WTC11 (cell line): ENCODE data around the gene DNAH8. TPM values are rescaled to one million over a fixed set of nuclear protein-coding genes. Genes with fewer than 3 reads are reported as not detected.

Source experiments
- ATAC-seq: fragments of 200-7000 bp; cut with Tn5 transposase; 2 replicates; pipeline ENCODE4 v1.10.0; 2021; ENCODE audit warnings: mild to moderate bottlenecking, moderate library complexity
- CTCF ChIA-PET: fragments of 300-600 bp; sonication (Branson Sonifier 250); formaldehyde crosslinking; loops from one replicate; lab custom pipeline; 2021; ENCODE audit warnings: antibody characterized with exemption; lab: Charles Lee
- POLR2A ChIA-PET: fragments of 350-600 bp; sonication (Branson Sonifier 250); formaldehyde crosslinking; loops from one replicate; lab custom pipeline; 2021; ENCODE audit warnings: antibody characterized with exemption; lab: Charles Lee
- DNase-seq: peaks from one replicate; pipeline ENCODE4 v3.0.0; 2021; ENCODE audit warnings: low spot score
- H3K27ac Mint-ChIP-seq: 2 replicates; pipeline ENCODE4 v1.8.0; 2021; ENCODE audit warnings: mixed read lengths
- H3K27me3 Mint-ChIP-seq: 2 replicates; pipeline ENCODE4 v1.8.0; 2021; ENCODE audit warnings: low read depth, mild to moderate bottlenecking, moderate library complexity, mixed read lengths
- H3K36me3 Mint-ChIP-seq: 2 replicates; pipeline ENCODE4 v1.8.0; 2021; ENCODE audit warnings: mixed read lengths
- H3K4me1 Mint-ChIP-seq: 2 replicates; pipeline ENCODE4 v1.8.0; 2022; ENCODE audit warnings: mixed read lengths
- H3K4me3 Mint-ChIP-seq: 2 replicates; pipeline ENCODE4 v1.8.0; 2021; ENCODE audit warnings: mild to moderate bottlenecking, moderate library complexity, mixed read lengths
- H3K9me3 Mint-ChIP-seq: 2 replicates; pipeline ENCODE4 v1.8.0; 2021; ENCODE audit warnings: mixed read lengths
- ELF4 ChIP-seq: sonication (generic); formaldehyde crosslinking; IDR thresholded peaks from 2 replicates; pipeline ENCODE4 v1.8.1; 2022; ENCODE audit warnings: low read depth, mild to moderate bottlenecking, moderate library complexity, missing genetic modification reagents
- ESRRA ChIP-seq: sonication (generic); formaldehyde crosslinking; IDR thresholded peaks from 2 replicates; pipeline ENCODE4 v1.8.1; 2022; ENCODE audit warnings: mild to moderate bottlenecking, missing genetic modification reagents, borderline replicate concordance
- FOXJ3 ChIP-seq: sonication (generic); formaldehyde crosslinking; IDR thresholded peaks from 2 replicates; pipeline ENCODE4 v1.9.0; 2021; ENCODE audit warnings: missing genetic modification reagents, mild to moderate bottlenecking, borderline replicate concordance
- FOXK1 ChIP-seq: sonication (generic); formaldehyde crosslinking; IDR thresholded peaks from 2 replicates; pipeline ENCODE4 v1.8.0; 2022; ENCODE audit warnings: mild to moderate bottlenecking, moderate library complexity, missing genetic modification reagents
- GRHL2 ChIP-seq: fragments of 250-450 bp; sonication (Bioruptor Pico); IDR thresholded peaks from 2 replicates; pipeline ENCODE4 v1.8.0; 2022; ENCODE audit warnings: mild to moderate bottlenecking, moderate library complexity; ENCODE audit not compliant: insufficient replicate concordance, severe bottlenecking
- GTF2I ChIP-seq: fragments of 250-450 bp; sonication (Bioruptor Pico); conservative IDR thresholded peaks from 2 replicates; pipeline ENCODE4 v1.4.0; 2021; ENCODE audit warnings: mild to moderate bottlenecking
- IRF2 ChIP-seq: sonication (generic); formaldehyde crosslinking; IDR thresholded peaks from 2 replicates; pipeline ENCODE4 v1.8.0; 2022; ENCODE audit warnings: low read depth, missing genetic modification reagents, borderline replicate concordance
- JAZF1 ChIP-seq: fragments of 250-450 bp; sonication (Bioruptor Pico); IDR thresholded peaks from 2 replicates; pipeline ENCODE4 v1.9.0; 2021; ENCODE audit warnings: moderate library complexity, mild to moderate bottlenecking, inconsistent platforms
- JUN ChIP-seq: sonication (generic); formaldehyde crosslinking; IDR thresholded peaks from 2 replicates; pipeline ENCODE4 v1.8.0; 2023; ENCODE audit warnings: mild to moderate bottlenecking, missing genetic modification reagents
- KAT7 ChIP-seq: sonication (generic); formaldehyde crosslinking; IDR thresholded peaks from 2 replicates; pipeline ENCODE4 v1.8.1; 2023; ENCODE audit warnings: missing genetic modification reagents, mild to moderate bottlenecking, borderline replicate concordance
- MYBL2 ChIP-seq: sonication (generic); formaldehyde crosslinking; IDR thresholded peaks from 2 replicates; pipeline ENCODE4 v1.8.1; 2023; ENCODE audit warnings: mild to moderate bottlenecking, moderate library complexity, missing genetic modification reagents
- NFYB ChIP-seq: sonication (generic); formaldehyde crosslinking; conservative IDR thresholded peaks from 2 replicates; pipeline ENCODE4 v1.8.0; 2022; ENCODE audit warnings: low read depth, missing genetic modification reagents
- NR1H2 ChIP-seq: sonication (generic); formaldehyde crosslinking; IDR thresholded peaks from 2 replicates; pipeline ENCODE4 v1.9.0; 2021; ENCODE audit warnings: mild to moderate bottlenecking, moderate library complexity, missing genetic modification reagents
- NR2C2 ChIP-seq: sonication (generic); formaldehyde crosslinking; IDR thresholded peaks from 2 replicates; pipeline ENCODE4 v1.8.0; 2022; ENCODE audit warnings: mild to moderate bottlenecking, missing genetic modification reagents
- RORB ChIP-seq: fragments of 250-450 bp; sonication (Bioruptor Pico); IDR thresholded peaks from 2 replicates; pipeline ENCODE4 v1.9.0; 2021; ENCODE audit warnings: mild to moderate bottlenecking
- TP53 ChIP-seq: sonication (generic); formaldehyde crosslinking; IDR thresholded peaks from 2 replicates; pipeline ENCODE4 v1.8.1; 2023; ENCODE audit warnings: mild to moderate bottlenecking, missing genetic modification reagents
- ZNF121 ChIP-seq: sonication (generic); formaldehyde crosslinking; IDR thresholded peaks from 2 replicates; pipeline ENCODE4 v1.8.0; 2023; ENCODE audit warnings: missing genetic modification reagents
- ZNF232 ChIP-seq: sonication (generic); formaldehyde crosslinking; IDR thresholded peaks from 2 replicates; pipeline ENCODE4 v1.8.0; 2022; ENCODE audit warnings: mild to moderate bottlenecking, missing genetic modification reagents
- ZNF396 ChIP-seq: fragments of 250-450 bp; sonication (Bioruptor Pico); IDR thresholded peaks from 2 replicates; pipeline ENCODE4 v1.8.0; 2021; ENCODE audit warnings: mild to moderate bottlenecking, moderate library complexity, borderline replicate concordance
- total RNA-seq: library from RNA; stranded (reverse); gene quantifications from 3 replicates; pipeline ENCODE4 v1.2.3, GENCODE V29; 2021
- TF ChIP-seq, protein P1 (sequence below): sonication (generic); formaldehyde crosslinking; IDR thresholded peaks from 2 replicates; pipeline ENCODE4 v1.8.0; 2023; ENCODE audit warnings: missing genetic modification reagents
- TF ChIP-seq, protein P2 (sequence below): sonication (generic); formaldehyde crosslinking; IDR thresholded peaks from 2 replicates; pipeline ENCODE4 v1.8.1; 2023; ENCODE audit warnings: mild to moderate bottlenecking, moderate library complexity, missing genetic modification reagents
- TF ChIP-seq, protein P3 (sequence below): sonication (generic); formaldehyde crosslinking; IDR thresholded peaks from 2 replicates; pipeline ENCODE4 v1.8.0; 2022; ENCODE audit warnings: mild to moderate bottlenecking, missing genetic modification reagents
- TF ChIP-seq, protein P4 (sequence below): sonication (generic); formaldehyde crosslinking; IDR thresholded peaks from 2 replicates; pipeline ENCODE4 v1.8.0; 2022; ENCODE audit warnings: mild to moderate bottlenecking, missing genetic modification reagents
- TF ChIP-seq, protein P5 (sequence below): sonication (generic); formaldehyde crosslinking; IDR thresholded peaks from 2 replicates; pipeline ENCODE4 v1.8.1; 2023; ENCODE audit warnings: mild to moderate bottlenecking, missing genetic modification reagents

DNAH8 gene
- total RNA-seq, 1 experiment from 2014 or later, result 0.02 TPM

DNA sequence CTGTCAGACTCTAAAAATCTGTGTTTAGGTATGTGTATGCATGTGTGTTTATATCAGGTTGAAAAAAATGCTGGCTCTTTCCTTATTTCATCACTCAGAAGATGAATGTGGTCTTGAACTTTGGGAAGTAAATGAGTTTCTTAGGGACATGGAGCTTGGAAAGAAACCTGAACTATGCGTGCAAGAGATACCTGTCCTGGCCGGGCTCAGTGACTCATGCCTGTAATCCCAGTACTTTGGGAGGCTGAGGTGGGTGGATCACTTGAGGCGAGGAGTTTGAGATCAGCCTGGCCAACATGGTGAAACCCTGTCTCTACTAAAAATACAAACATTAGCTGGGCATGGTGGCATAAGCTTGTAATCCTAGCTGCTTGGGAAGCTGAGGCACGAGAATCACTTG lies 329.1 kb downstream of the DNAH8 start:
- no peak for ATAC-seq
- Mint-ChIP-seq H3K27ac (no peak overlapping the region), H3K27me3 (peaks cover 38% of the 10 kb centered on the region), H3K9me3 (no peaks in the 10 kb centered on the region), H3K4me1 (0 out of 2 replicates have a peak, but pooled peaks cover 3% of the 10 kb centered on the region), H3K36me3 (no peaks in the 10 kb centered on the region), H3K4me3 (no peak overlapping the region)
- TF ChIP-seq, protein P1, sequence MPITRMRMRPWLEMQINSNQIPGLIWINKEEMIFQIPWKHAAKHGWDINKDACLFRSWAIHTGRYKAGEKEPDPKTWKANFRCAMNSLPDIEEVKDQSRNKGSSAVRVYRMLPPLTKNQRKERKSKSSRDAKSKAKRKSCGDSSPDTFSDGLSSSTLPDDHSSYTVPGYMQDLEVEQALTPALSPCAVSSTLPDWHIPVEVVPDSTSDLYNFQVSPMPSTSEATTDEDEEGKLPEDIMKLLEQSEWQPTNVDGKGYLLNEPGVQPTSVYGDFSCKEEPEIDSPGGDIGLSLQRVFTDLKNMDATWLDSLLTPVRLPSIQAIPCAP (CRISPR knock-in tag), result no peak
- TF ChIP-seq NFYB (CRISPR knock-in tag) (no peak), KAT7 (CRISPR knock-in tag) (no peak), ZNF396 (CRISPR knock-in tag) (no peak), ELF4 (CRISPR knock-in tag) (no peak), ZNF121 (CRISPR knock-in tag) (no peak), NR2C2 (CRISPR knock-in tag) (no peak), GRHL2 (CRISPR knock-in tag) (no peak)
- TF ChIP-seq, protein P2, sequence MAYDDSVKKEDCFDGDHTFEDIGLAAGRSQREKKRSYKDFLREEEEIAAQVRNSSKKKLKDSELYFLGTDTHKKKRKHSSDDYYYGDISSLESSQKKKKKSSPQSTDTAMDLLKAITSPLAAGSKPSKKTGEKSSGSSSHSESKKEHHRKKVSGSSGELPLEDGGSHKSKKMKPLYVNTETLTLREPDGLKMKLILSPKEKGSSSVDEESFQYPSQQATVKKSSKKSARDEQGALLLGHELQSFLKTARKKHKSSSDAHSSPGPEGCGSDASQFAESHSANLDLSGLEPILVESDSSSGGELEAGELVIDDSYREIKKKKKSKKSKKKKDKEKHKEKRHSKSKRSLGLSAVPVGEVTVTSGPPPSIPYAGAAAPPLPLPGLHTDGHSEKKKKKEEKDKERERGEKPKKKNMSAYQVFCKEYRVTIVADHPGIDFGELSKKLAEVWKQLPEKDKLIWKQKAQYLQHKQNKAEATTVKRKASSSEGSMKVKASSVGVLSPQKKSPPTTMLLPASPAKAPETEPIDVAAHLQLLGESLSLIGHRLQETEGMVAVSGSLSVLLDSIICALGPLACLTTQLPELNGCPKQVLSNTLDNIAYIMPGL (CRISPR knock-in tag), result no peak
- TF ChIP-seq, protein P3, sequence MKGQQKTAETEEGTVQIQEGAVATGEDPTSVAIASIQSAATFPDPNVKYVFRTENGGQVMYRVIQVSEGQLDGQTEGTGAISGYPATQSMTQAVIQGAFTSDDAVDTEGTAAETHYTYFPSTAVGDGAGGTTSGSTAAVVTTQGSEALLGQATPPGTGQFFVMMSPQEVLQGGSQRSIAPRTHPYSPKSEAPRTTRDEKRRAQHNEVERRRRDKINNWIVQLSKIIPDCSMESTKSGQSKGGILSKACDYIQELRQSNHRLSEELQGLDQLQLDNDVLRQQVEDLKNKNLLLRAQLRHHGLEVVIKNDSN, result no peak
- TF ChIP-seq, protein P4, sequence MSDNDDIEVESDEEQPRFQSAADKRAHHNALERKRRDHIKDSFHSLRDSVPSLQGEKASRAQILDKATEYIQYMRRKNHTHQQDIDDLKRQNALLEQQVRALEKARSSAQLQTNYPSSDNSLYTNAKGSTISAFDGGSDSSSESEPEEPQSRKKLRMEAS (CRISPR knock-in tag), result no peak
- TF ChIP-seq, all 79 proteins: peak for 0
- ChIA-PET CTCF (interaction anchor here (0.7 to 2.7 kb wide), 4 partner anchors 15 to 47 kb away, joined by 4 to 10 read pairs (median 8); no protein-coding TSS in a partner anchor), POLR2A (interaction anchor here (1.0 kb wide), 1 partner anchor 18 kb away, joined by 3 read pairs; no protein-coding TSS in a partner anchor)
- no peak for DNase-seq

DNA sequence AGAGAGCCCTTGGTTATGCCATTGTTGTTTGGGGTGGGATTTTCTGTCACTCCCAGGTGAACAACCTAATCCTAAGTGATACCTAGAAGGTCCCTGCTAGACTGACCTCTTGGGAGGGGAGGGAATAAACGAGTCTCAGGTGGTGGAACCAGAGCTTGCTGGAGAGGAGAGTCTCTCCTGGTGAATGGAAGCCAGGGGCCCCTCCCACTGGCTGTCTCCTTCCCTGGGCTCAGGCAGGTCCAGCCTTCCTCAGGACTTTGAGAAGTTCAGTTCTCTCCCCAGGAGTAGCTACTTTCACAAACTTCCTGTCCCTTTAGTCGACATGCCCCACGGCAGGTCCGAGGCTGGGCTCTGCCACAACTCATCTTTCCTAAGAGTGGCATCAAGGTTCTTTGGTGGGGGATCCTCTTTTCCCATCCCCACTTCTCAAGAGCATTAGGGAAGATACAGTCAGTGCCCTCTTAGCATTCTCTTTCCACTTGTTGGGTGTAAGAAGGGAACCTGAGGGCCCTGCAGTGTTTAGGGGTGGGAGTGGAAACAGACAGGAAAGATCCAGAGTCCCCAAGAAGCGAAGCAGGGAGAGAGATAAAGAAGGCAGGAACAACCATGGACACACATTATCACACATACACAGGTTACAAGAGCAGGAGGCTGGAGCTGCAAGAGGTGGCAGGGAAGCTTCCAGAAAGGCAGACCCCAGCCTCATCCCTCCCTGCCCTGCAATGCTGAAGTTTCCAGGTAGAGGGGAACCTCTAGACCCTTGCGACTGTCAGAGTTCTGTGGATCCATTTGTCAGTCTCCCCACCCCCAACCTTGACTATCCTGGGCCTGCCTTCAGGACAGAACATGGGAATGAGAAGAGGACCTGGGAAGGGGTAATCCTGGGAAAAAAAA lies 332.6 kb downstream of the DNAH8 start:
- TF ChIP-seq IRF2 (no peak), NR1H2 (no peak), NR2C2 (CRISPR knock-in tag) (no peak), ESRRA (CRISPR knock-in tag) (no peak), ELF4 (CRISPR knock-in tag) (no peak), TP53 (CRISPR knock-in tag) (no peak), RORB (CRISPR knock-in tag) (no peak), FOXK1 (no peak), JAZF1 (no peak), ZNF396 (CRISPR knock-in tag) (no peak), MYBL2 (CRISPR knock-in tag) (no peak), FOXJ3 (CRISPR knock-in tag) (no peak), ZNF232 (CRISPR knock-in tag) (no peak), JUN (CRISPR knock-in tag) (no peak), GTF2I (no peak)
- TF ChIP-seq, protein P5, sequence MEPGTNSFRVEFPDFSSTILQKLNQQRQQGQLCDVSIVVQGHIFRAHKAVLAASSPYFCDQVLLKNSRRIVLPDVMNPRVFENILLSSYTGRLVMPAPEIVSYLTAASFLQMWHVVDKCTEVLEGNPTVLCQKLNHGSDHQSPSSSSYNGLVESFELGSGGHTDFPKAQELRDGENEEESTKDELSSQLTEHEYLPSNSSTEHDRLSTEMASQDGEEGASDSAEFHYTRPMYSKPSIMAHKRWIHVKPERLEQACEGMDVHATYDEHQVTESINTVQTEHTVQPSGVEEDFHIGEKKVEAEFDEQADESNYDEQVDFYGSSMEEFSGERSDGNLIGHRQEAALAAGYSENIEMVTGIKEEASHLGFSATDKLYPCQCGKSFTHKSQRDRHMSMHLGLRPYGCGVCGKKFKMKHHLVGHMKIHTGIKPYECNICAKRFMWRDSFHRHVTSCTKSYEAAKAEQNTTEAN (CRISPR knock-in tag), result no peak
- TF ChIP-seq, protein P1 (CRISPR knock-in tag), result no peak
- no peak for ATAC-seq
- POLR2A ChIA-PET, result no interaction called here
- no peaks in the 10 kb centered on the region for H3K9me3 Mint-ChIP-seq
- CTCF ChIA-PET, result interaction anchor here (1.0 to 2.3 kb wide), 3 partner anchors 41 to 54 kb away, joined by 3 to 7 read pairs (median 4); no protein-coding TSS in a partner anchor
- H3K4me3 Mint-ChIP-seq, result peak overlapping the region; percentile 60
- H3K27me3 Mint-ChIP-seq, result peaks cover 49% of the 10 kb centered on the region
- H3K36me3 Mint-ChIP-seq, result no peaks in the 10 kb centered on the region
- no peak for DNase-seq
- peaks cover 7% of the 10 kb centered on the region; the same call in 1 of the 2 replicates for H3K4me1 Mint-ChIP-seq
- no peak overlapping the region for H3K27ac Mint-ChIP-seq
